DND-41 (cell line): ENCODE data around the gene RPL35A.

Experiments
- EZH2 ChIP-seq: IDR thresholded peaks from 3 replicates; pipeline ENCODE4 v1.6.1; 2012; ENCODE audit warnings: borderline replicate concordance, low read depth, mild to moderate bottlenecking, moderate library complexity, low read length, inconsistent platforms; ENCODE audit not compliant: severe bottlenecking
- TF ChIP-seq, protein P1 (sequence below): IDR thresholded peaks from 2 replicates; pipeline ENCODE4 v1.5.1; 2012; ENCODE audit warnings: borderline replicate concordance, low read length, moderate library complexity, mild to moderate bottlenecking; ENCODE audit not compliant: poor library complexity, severe bottlenecking; ENCODE audit errors: extremely low read depth

DNA sequence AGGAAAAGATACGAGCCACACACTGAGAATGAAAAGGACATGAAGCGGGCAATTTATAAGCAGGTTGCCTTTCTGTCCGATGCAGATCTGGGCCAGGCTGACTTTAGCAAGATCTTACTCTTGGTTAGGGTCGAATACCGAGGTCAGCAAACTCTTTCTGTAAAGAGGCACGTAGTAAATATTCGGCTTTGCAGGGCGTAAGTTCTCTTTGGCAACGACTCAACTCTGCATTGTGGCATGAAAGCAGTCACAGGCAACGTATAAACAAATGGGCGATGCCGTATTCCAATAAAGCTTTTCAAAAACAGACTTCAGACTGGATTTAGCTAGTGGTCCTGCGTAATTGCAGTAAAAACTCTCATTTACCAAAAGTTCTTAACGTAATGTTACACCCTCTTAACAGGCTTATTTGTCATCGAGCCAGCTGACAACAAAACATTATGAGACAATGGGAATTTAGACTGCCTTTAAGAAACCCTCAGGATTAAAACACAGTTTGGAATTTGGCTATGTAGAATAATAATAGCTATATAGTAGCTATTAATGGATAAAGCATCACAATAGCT, 13.1 kb upstream of the RPL35A start:
- TF ChIP-seq, protein P1, sequence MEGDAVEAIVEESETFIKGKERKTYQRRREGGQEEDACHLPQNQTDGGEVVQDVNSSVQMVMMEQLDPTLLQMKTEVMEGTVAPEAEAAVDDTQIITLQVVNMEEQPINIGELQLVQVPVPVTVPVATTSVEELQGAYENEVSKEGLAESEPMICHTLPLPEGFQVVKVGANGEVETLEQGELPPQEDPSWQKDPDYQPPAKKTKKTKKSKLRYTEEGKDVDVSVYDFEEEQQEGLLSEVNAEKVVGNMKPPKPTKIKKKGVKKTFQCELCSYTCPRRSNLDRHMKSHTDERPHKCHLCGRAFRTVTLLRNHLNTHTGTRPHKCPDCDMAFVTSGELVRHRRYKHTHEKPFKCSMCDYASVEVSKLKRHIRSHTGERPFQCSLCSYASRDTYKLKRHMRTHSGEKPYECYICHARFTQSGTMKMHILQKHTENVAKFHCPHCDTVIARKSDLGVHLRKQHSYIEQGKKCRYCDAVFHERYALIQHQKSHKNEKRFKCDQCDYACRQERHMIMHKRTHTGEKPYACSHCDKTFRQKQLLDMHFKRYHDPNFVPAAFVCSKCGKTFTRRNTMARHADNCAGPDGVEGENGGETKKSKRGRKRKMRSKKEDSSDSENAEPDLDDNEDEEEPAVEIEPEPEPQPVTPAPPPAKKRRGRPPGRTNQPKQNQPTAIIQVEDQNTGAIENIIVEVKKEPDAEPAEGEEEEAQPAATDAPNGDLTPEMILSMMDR, result no peak
- TF ChIP-seq EZH2, result no peak
